ENCODE data around the gene WASF2. TPM values are rescaled to one million over a fixed set of nuclear protein-coding genes. Genes with fewer than 3 reads are reported as not detected.
"Not testable (repeated sequence)": the region's sequence is repeated elsewhere in the genome, so short reads cannot be mapped to it uniquely, and the experiment has no call there.

The WASF2 gene
- total RNA-seq, 1 experiment from 2014 or later: 104 TPM

DNA sequence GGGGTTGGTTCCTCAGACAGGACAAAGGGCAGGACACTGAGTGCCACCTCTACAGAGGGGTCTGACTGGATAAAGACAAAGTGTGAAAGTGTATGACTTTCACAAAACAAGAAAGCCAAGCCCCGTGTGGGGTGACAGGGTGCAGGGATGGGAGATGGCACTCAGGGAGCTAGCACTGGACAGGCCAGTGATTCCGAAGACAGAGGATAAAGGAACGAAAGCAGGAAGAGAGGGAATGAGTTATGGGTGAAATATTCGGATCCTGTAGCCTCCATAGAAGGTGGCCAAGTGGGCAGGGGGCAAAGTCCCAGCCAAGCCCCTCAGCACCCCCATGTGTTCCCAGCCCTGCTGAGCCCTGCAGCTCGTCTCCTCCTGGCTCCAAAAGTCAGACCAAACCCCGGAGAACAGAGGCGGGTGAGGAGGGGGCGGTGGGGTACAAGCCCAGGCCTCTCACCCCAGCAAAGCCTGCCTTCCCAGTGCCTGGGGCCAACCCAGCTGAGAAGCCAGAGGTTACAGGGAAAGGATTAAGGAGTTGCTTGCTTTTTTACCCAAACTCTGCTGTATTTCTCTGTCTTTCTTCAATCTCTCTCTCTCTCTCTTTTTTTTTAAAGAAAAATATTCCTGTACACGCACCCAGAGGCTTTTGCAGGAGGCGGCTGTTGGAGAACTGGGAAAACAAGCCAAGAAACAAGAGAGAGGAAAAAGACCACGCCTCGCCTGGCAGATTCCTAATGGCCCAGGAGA lies 14.0 kb upstream of the WASF2 start:
- CTCF ChIA-PET: interaction anchor here (0.6 to 2.8 kb wide), 13 partner anchors 7 to 111 kb away, joined by 3 to 14 read pairs (median 5); no protein-coding TSS in a partner anchor
- peaks cover 3% of the 10 kb centered on the region; the same call in 1 of the 2 replicates for H3K9me3 Mint-ChIP-seq
- no peaks in the 10 kb centered on the region for H3K27me3 Mint-ChIP-seq (ENCODE audit: low read depth)
- peak overlapping the region; percentile 99 for H3K27ac Mint-ChIP-seq
- peaks cover 30% of the 10 kb centered on the region for H3K4me1 Mint-ChIP-seq
- POLR2A ChIA-PET: no interaction called here
- H3K36me3 Mint-ChIP-seq: no peaks in the 10 kb centered on the region
- peak; percentile 60; the same call in 1 of the 2 replicates for TF ChIP-seq ZNF121 (CRISPR knock-in tag; IDR thresholded peaks at IDR 0.05)
- no peak for TF ChIP-seq OVOL2 (CRISPR knock-in tag; IDR thresholded peaks at IDR 0.05; ENCODE audit: borderline replicate concordance)
- ATAC-seq (peak; percentile 29), DNase-seq (ENCODE audit: low spot score) (no peak)
- H3K4me3 Mint-ChIP-seq: no peak overlapping the region

DNA sequence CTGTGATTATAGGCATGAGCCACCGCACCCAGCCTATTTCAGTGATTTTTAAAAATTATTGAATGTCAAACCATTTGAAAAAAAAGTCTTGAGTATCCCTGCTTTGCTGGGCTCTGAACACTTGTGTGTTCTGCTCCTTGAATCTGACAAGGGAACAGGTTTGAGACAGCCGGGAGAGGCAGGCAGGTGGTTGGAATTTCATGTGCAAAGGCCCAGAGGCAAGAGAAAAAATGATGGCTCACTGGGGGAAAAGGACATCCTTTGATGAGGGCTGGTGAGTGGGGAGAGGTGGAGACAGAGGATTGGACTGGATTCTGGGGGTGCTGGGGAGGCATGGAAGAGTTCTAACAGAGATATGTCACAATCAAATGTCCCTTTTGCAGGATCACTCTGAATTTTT lies 13.1 kb upstream of the WASF2 start:
- ChIA-PET CTCF (interaction anchor here (1.4 kb wide), 1 partner anchor 16 kb away, joined by 3 read pairs; no protein-coding TSS in a partner anchor), POLR2A (no interaction called here)
- no peak overlapping the region for H3K4me3 Mint-ChIP-seq
- ATAC-seq (no peak), DNase-seq (ENCODE audit: low spot score) (no peak)
- peak overlapping the region; percentile 69 for H3K27ac Mint-ChIP-seq
- H3K9me3 Mint-ChIP-seq: peaks cover 6% of the 10 kb centered on the region; the same call in 1 of the 2 replicates
- peaks cover 25% of the 10 kb centered on the region for H3K4me1 Mint-ChIP-seq
- TF ChIP-seq MXD4 (CRISPR knock-in tag; IDR thresholded peaks at IDR 0.05; ENCODE audit: borderline replicate concordance) (no peak), ZNF263 (CRISPR knock-in tag; IDR thresholded peaks at IDR 0.05; ENCODE audit: low read depth) (no peak), JUN (CRISPR knock-in tag; IDR thresholded peaks at IDR 0.05) (no peak), TEAD4 (CRISPR knock-in tag; IDR thresholded peaks at IDR 0.05) (no peak), FOXP1 (CRISPR knock-in tag; IDR thresholded peaks at IDR 0.05; ENCODE audit: borderline replicate concordance) (no peak), ZNF671 (CRISPR knock-in tag; IDR thresholded peaks at IDR 0.05) (no peak), SMAD3 (CRISPR knock-in tag; IDR thresholded peaks at IDR 0.05; ENCODE audit: borderline replicate concordance) (no peak), JAZF1 (CRISPR knock-in tag; IDR thresholded peaks at IDR 0.05) (no peak)
- TF ChIP-seq, protein P1, sequence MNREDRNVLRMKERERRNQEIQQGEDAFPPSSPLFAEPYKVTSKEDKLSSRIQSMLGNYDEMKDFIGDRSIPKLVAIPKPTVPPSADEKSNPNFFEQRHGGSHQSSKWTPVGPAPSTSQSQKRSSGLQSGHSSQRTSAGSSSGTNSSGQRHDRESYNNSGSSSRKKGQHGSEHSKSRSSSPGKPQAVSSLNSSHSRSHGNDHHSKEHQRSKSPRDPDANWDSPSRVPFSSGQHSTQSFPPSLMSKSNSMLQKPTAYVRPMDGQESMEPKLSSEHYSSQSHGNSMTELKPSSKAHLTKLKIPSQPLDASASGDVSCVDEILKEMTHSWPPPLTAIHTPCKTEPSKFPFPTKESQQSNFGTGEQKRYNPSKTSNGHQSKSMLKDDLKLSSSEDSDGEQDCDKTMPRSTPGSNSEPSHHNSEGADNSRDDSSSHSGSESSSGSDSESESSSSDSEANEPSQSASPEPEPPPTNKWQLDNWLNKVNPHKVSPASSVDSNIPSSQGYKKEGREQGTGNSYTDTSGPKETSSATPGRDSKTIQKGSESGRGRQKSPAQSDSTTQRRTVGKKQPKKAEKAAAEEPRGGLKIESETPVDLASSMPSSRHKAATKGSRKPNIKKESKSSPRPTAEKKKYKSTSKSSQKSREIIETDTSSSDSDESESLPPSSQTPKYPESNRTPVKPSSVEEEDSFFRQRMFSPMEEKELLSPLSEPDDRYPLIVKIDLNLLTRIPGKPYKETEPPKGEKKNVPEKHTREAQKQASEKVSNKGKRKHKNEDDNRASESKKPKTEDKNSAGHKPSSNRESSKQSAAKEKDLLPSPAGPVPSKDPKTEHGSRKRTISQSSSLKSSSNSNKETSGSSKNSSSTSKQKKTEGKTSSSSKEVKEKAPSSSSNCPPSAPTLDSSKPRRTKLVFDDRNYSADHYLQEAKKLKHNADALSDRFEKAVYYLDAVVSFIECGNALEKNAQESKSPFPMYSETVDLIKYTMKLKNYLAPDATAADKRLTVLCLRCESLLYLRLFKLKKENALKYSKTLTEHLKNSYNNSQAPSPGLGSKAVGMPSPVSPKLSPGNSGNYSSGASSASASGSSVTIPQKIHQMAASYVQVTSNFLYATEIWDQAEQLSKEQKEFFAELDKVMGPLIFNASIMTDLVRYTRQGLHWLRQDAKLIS (CRISPR knock-in tag; IDR thresholded peaks at IDR 0.05; ENCODE audit: borderline replicate concordance): no peak
- TF ChIP-seq, protein P2, sequence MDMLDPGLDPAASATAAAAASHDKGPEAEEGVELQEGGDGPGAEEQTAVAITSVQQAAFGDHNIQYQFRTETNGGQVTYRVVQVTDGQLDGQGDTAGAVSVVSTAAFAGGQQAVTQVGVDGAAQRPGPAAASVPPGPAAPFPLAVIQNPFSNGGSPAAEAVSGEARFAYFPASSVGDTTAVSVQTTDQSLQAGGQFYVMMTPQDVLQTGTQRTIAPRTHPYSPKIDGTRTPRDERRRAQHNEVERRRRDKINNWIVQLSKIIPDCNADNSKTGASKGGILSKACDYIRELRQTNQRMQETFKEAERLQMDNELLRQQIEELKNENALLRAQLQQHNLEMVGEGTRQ (CRISPR knock-in tag; IDR thresholded peaks at IDR 0.05): no peak
- TF ChIP-seq, protein P3, sequence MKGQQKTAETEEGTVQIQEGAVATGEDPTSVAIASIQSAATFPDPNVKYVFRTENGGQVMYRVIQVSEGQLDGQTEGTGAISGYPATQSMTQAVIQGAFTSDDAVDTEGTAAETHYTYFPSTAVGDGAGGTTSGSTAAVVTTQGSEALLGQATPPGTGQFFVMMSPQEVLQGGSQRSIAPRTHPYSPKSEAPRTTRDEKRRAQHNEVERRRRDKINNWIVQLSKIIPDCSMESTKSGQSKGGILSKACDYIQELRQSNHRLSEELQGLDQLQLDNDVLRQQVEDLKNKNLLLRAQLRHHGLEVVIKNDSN (CRISPR knock-in tag; IDR thresholded peaks at IDR 0.05): no peak
- H3K36me3 Mint-ChIP-seq: no peaks in the 10 kb centered on the region
- no peaks in the 10 kb centered on the region for H3K27me3 Mint-ChIP-seq (ENCODE audit: low read depth)

DNA sequence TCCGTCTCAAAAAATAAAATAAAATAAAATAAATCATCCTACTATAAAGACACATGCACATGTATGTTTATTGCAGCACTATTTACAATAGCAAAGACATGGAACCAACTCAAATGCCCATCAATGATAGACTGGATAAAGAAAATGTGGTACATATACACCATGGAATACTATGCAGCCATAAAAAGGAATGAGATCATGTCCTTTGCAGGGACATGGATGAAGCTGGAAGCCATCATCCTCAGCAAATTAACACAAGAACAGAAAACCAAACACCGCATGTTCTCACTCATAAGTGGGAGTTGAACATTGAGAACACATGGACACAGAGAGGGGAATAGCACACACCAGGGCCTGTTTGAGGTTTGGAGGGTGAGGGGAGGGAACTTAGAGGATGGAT lies 11.2 kb upstream of the WASF2 start:
- H3K4me1 Mint-ChIP-seq: peaks cover 36% of the 10 kb centered on the region
- ATAC-seq; H3K36me3 Mint-ChIP-seq; DNase-seq (ENCODE audit: low spot score); H3K9me3 Mint-ChIP-seq; CTCF ChIA-PET; H3K27me3 Mint-ChIP-seq (ENCODE audit: low read depth); H3K4me3 Mint-ChIP-seq; POLR2A ChIA-PET: not testable (repeated sequence)
- H3K27ac Mint-ChIP-seq: peak overlapping the region; percentile 70; the same call in 1 of the 2 replicates

DNA sequence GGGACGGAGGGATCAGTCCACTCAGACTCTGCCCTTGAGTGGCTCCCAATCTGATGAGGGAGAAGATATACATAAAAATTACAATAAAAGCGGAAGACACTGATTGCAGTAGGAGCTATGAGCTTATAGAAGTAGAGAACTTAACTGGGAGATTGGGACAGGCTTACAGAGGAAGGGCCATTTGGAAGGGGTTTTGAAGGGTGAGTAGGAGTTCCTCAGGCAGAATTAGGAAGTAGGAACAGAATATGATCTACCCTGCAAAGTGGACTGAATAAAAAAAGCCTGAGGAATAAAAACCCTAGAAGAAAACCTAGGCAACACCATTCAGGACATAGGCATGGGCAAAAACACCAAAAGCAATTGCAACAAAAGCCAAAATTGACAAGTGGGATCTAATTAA lies 9.2 kb upstream of the WASF2 start:
- H3K27ac Mint-ChIP-seq: no peak overlapping the region
- POLR2A ChIA-PET: no interaction called here

More for the DNA sequence above, 9.2 kb upstream of the WASF2 start:
- Mint-ChIP-seq H3K4me1 (peaks cover 26% of the 10 kb centered on the region), H3K9me3 (peaks cover 6% of the 10 kb centered on the region; the same call in 1 of the 2 replicates), H3K27me3 (ENCODE audit: low read depth) (no peaks in the 10 kb centered on the region), H3K4me3 (no peak overlapping the region), H3K36me3 (no peaks in the 10 kb centered on the region)
- ATAC-seq: no peak
- TF ChIP-seq KAT7 (CRISPR knock-in tag; IDR thresholded peaks at IDR 0.05; ENCODE audit: borderline replicate concordance): no peak
- no peak for TF ChIP-seq SOX15 (CRISPR knock-in tag; IDR thresholded peaks at IDR 0.05)
- TF ChIP-seq GABPB1 (CRISPR knock-in tag; IDR thresholded peaks at IDR 0.05): no peak
- no peak for TF ChIP-seq TP53 (CRISPR knock-in tag; IDR thresholded peaks at IDR 0.05)
- TF ChIP-seq ZNF138 (CRISPR knock-in tag; conservative IDR thresholded peaks at IDR 0.05): no peak
- DNase-seq (ENCODE audit: low spot score): no peak
- CTCF ChIA-PET: interaction anchor here (0.5 to 1.4 kb wide), 2 partner anchors 58 kb away, joined by 4 read pairs; no protein-coding TSS in a partner anchor

Measured in WTC11 (cell line).